Measurements from ENCODE around the gene FAM83E. TPM values are rescaled to one million over a fixed set of nuclear protein-coding genes. Genes with fewer than 3 reads are reported as not detected.

FAM83E gene
- polyA plus RNA-seq, 1 donor from 2014 or later: 0.73 TPM

GRCh38 chr19:48636859-48637448 is 22.1 kb upstream of the FAM83E start, which contains the start of gene DBP:
TSS of gene DBP (minus strand) at chr19:48637379. CDS start at chr19:48636994, 385 bp downstream.
- Histone ChIP-seq H3K36me3 (ENCODE audit: insufficient read depth, low read length) (no peaks in the 10 kb centered on the region), H4K20me1 (ENCODE audit: insufficient read depth) (no peaks in the 10 kb centered on the region), H2AFZ (ENCODE audit: low read depth, low read length) (no peak within 1 kb of the TSS), H3K27me3 (ENCODE audit: insufficient read depth, low read depth, low read length) (no peaks in the 10 kb centered on the region), H3K9me3 (ENCODE audit: low read length) (no peaks in the 10 kb centered on the region), H3K9ac (ENCODE audit: low read length) (peak within 1 kb of the TSS; percentile 74), H3K27ac (ENCODE audit: low read length) (peak within 1 kb of the TSS; percentile 83), H3F3A (ENCODE audit: insufficient read depth, low read length, poor library complexity, severe bottlenecking) (peaks cover 8% of the 10 kb centered on the region), H3K4me2 (ENCODE audit: low read length) (peak within 1 kb of the TSS; percentile 44), H3K4me3 (ENCODE audit: low read length) (peak within 1 kb of the TSS; percentile 66), H3K9me2 (ENCODE audit: insufficient read depth, low read length) (no peaks in the 10 kb centered on the region), H3K79me2 (replicated peaks; ENCODE audit: insufficient read depth, low read length) (no peaks in the 10 kb centered on the region)
- TF ChIP-seq EP300 (conservative IDR thresholded peaks at IDR 0.05; ENCODE audit: poor library complexity, severe bottlenecking) (no peak), RAD21 (conservative IDR thresholded peaks at IDR 0.05) (peak; percentile 12), CTCF (IDR thresholded peaks at IDR 0.05; ENCODE audit: poor library complexity, severe bottlenecking) (peak; percentile 27), POLR2AphosphoS5 (IDR thresholded peaks at IDR 0.05) (no peak), EZH2 (IDR thresholded peaks at IDR 0.05; ENCODE audit: borderline replicate concordance, insufficient read depth, low read length, poor library complexity, severe bottlenecking) (no peak), MXI1 (conservative IDR thresholded peaks at IDR 0.05; ENCODE audit: poor library complexity, severe bottlenecking) (no peak), SMC3 (conservative IDR thresholded peaks at IDR 0.05; ENCODE audit: poor library complexity) (no peak), REST (IDR thresholded peaks at IDR 0.05; ENCODE audit: borderline replicate concordance) (no peak), TAF1 (IDR thresholded peaks at IDR 0.05; ENCODE audit: low read depth) (no peak)

GRCh38 chr19:48635966-48636858 is 21.3 kb upstream of the FAM83E start:
- Histone ChIP-seq H3K9me2 (ENCODE audit: insufficient read depth, low read length) (no peaks in the 10 kb centered on the region), H3F3A (ENCODE audit: insufficient read depth, low read length, poor library complexity, severe bottlenecking) (peaks cover 8% of the 10 kb centered on the region), H3K4me2 (ENCODE audit: low read length) (peak overlapping the region; percentile 54), H3K36me3 (ENCODE audit: insufficient read depth, low read length) (no peaks in the 10 kb centered on the region), H3K9me3 (ENCODE audit: low read length) (no peaks in the 10 kb centered on the region), H3K79me2 (replicated peaks; ENCODE audit: insufficient read depth, low read length) (no peaks in the 10 kb centered on the region), H2AFZ (ENCODE audit: low read depth, low read length) (no peak overlapping the region), H3K27me3 (ENCODE audit: insufficient read depth, low read depth, low read length) (no peaks in the 10 kb centered on the region), H4K20me1 (ENCODE audit: insufficient read depth) (no peaks in the 10 kb centered on the region), H3K9ac (ENCODE audit: low read length) (peak overlapping the region; percentile 74), H3K27ac (ENCODE audit: low read length) (peak overlapping the region; percentile 83), H3K4me3 (ENCODE audit: low read length) (peak overlapping the region; percentile 66)
- TF ChIP-seq REST (IDR thresholded peaks at IDR 0.05; ENCODE audit: borderline replicate concordance) (peak; percentile 4), EZH2 (IDR thresholded peaks at IDR 0.05; ENCODE audit: borderline replicate concordance, insufficient read depth, low read length, poor library complexity, severe bottlenecking) (no peak)

All from neural cell (in vitro differentiated cells).